ENCODE results near the gene STXBP6. TPM values are rescaled to one million over a fixed set of nuclear protein-coding genes. Genes with fewer than 3 reads are reported as not detected.

Gene STXBP6
- total and polyA plus RNA-seq, 2 of the 13 experiments (the other 11 are each of a cell fraction or from before 2014, with no cell fraction given): 35.3 to 42.8 TPM

- TF ChIP-seq, protein P1, sequence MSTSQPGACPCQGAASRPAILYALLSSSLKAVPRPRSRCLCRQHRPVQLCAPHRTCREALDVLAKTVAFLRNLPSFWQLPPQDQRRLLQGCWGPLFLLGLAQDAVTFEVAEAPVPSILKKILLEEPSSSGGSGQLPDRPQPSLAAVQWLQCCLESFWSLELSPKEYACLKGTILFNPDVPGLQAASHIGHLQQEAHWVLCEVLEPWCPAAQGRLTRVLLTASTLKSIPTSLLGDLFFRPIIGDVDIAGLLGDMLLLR (CRISPR knock-in tag; IDR thresholded peaks at IDR 0.05): no peak
- TF ChIP-seq SPEN (CRISPR knock-in tag; IDR thresholded peaks at IDR 0.05; ENCODE audit: low read depth) (no peak), U2AF2 (IDR thresholded peaks at IDR 0.05; ENCODE audit: low read depth, low read length) (no peak), MLX (CRISPR knock-in tag; IDR thresholded peaks at IDR 0.05) (no peak; the same call in 1 of the 2 replicates), REL (CRISPR knock-in tag; conservative IDR thresholded peaks at IDR 0.05) (no peak), ADNP (CRISPR knock-in tag; IDR thresholded peaks at IDR 0.05) (no peak), MIER3 (CRISPR knock-in tag; IDR thresholded peaks at IDR 0.05; ENCODE audit: borderline replicate concordance) (no peak), ZNF850 (CRISPR knock-in tag; conservative IDR thresholded peaks at IDR 0.05) (no peak), ASH2L (IDR thresholded peaks at IDR 0.05; ENCODE audit: insufficient read length, low read depth, low read length) (no peak), ZKSCAN1 (IDR thresholded peaks at IDR 0.05; ENCODE audit: low read length) (no peak), TBX3 (IDR thresholded peaks at IDR 0.05; ENCODE audit: borderline replicate concordance) (no peak), ZNF143 (CRISPR knock-in tag; IDR thresholded peaks at IDR 0.05) (no peak), MTA3 (CRISPR knock-in tag; IDR thresholded peaks at IDR 0.05) (no peak), ZNF329 (CRISPR knock-in tag; IDR thresholded peaks at IDR 0.05; ENCODE audit: low read depth) (no peak), SMAD3 (CRISPR knock-in tag; IDR thresholded peaks at IDR 0.05) (no peak), KLF11 (CRISPR knock-in tag; IDR thresholded peaks at IDR 0.05) (no peak), CBX5 (CRISPR knock-in tag; IDR thresholded peaks at IDR 0.05; ENCODE audit: borderline replicate concordance) (no peak), NCOA5 (CRISPR knock-in tag; IDR thresholded peaks at IDR 0.05) (no peak), ZNF614 (CRISPR knock-in tag; IDR thresholded peaks at IDR 0.05; ENCODE audit: borderline replicate concordance) (no peak), EP300 (IDR thresholded peaks at IDR 0.05; ENCODE audit: low read depth in 2 of 2, low read length in 2 of 2) (no peak), EP300 (CRISPR knock-in tag; IDR thresholded peaks at IDR 0.05; ENCODE audit: borderline replicate concordance) (no peak), ZSCAN20 (CRISPR knock-in tag; IDR thresholded peaks at IDR 0.05; ENCODE audit: borderline replicate concordance) (no peak), CEBPB (IDR thresholded peaks at IDR 0.05; ENCODE audit: borderline replicate concordance, low read depth, low read length) (no peak), SAP130 (CRISPR knock-in tag; IDR thresholded peaks at IDR 0.05; ENCODE audit: low read depth) (0 out of 2 replicates have a peak, but pooled peaks have one; percentile 20), BRF2 (CRISPR knock-in tag; IDR thresholded peaks at IDR 0.05) (no peak), ZFP36L2 (CRISPR knock-in tag; IDR thresholded peaks at IDR 0.05) (no peak), GABPA (IDR thresholded peaks at IDR 0.05; ENCODE audit: low read depth, low read length) (no peak), GABPA (CRISPR knock-in tag; IDR thresholded peaks at IDR 0.05; ENCODE audit: low read depth) (no peak)
- TF ChIP-seq, protein P2, sequence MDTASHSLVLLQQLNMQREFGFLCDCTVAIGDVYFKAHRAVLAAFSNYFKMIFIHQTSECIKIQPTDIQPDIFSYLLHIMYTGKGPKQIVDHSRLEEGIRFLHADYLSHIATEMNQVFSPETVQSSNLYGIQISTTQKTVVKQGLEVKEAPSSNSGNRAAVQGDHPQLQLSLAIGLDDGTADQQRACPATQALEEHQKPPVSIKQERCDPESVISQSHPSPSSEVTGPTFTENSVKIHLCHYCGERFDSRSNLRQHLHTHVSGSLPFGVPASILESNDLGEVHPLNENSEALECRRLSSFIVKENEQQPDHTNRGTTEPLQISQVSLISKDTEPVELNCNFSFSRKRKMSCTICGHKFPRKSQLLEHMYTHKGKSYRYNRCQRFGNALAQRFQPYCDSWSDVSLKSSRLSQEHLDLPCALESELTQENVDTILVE (CRISPR knock-in tag; IDR thresholded peaks at IDR 0.05): no peak
- TF ChIP-seq, protein P3, sequence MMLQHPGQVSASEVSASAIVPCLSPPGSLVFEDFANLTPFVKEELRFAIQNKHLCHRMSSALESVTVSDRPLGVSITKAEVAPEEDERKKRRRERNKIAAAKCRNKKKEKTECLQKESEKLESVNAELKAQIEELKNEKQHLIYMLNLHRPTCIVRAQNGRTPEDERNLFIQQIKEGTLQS (CRISPR knock-in tag; IDR thresholded peaks at IDR 0.05): no peak
Observed at GRCh38 chr14:25042362-25043299, 7.3 kb downstream of the STXBP6 start (continued).

All from HepG2 (cell line).